ENCODE results near the gene ZSCAN5A.
"Not testable (repeated sequence)": the region's sequence is repeated elsewhere in the genome, so short reads cannot be mapped to it uniquely, and the experiment has no call there.

ZSCAN5A gene

GRCh38 chr19:56191711-56192110 lies 122.9 kb downstream of the ZSCAN5A start:
- DNase-seq: no peak
- Histone ChIP-seq H3K4me1 (ENCODE audit: control insufficient read depth, insufficient read depth, low read length, poor library complexity, severe bottlenecking) (no peaks in the 10 kb centered on the region), H3K36me3 (ENCODE audit: control insufficient read depth, insufficient read depth, low read length) (no peaks in the 10 kb centered on the region), H3K27me3 (replicated peaks; ENCODE audit: control insufficient read depth, insufficient read depth, low read length, poor library complexity, severe bottlenecking) (no peaks in the 10 kb centered on the region), H3K4me3 (ENCODE audit: insufficient read depth, low read depth, low read length, poor library complexity, severe bottlenecking) (no peak overlapping the region), H3K9me3 (ENCODE audit: control insufficient read depth, low read length) (no peaks in the 10 kb centered on the region), H3K27ac (ENCODE audit: insufficient read depth, low read length, poor library complexity, severe bottlenecking) (no peak overlapping the region)

- Histone ChIP-seq H3K36me3 (ENCODE audit: control insufficient read depth, insufficient read depth, low read length) (no peaks in the 10 kb centered on the region), H3K4me1 (ENCODE audit: control insufficient read depth, insufficient read depth, low read length, poor library complexity, severe bottlenecking) (no peaks in the 10 kb centered on the region), H3K9me3 (ENCODE audit: control insufficient read depth, low read length) (no peaks in the 10 kb centered on the region), H3K4me3 (ENCODE audit: insufficient read depth, low read depth, low read length, poor library complexity, severe bottlenecking) (no peak overlapping the region), H3K27me3 (replicated peaks; ENCODE audit: control insufficient read depth, insufficient read depth, low read length, poor library complexity, severe bottlenecking) (no peaks in the 10 kb centered on the region), H3K27ac (ENCODE audit: insufficient read depth, low read length, poor library complexity, severe bottlenecking) (no peak overlapping the region)
- DNase-seq: no peak
Measured at GRCh38 chr19:56191115-56191514, 123.5 kb downstream of the ZSCAN5A start.

- Histone ChIP-seq H3K9me3 (ENCODE audit: control insufficient read depth, low read length) (no peaks in the 10 kb centered on the region), H3K36me3 (ENCODE audit: control insufficient read depth, insufficient read depth, low read length) (no peaks in the 10 kb centered on the region), H3K4me3 (ENCODE audit: insufficient read depth, low read depth, low read length, poor library complexity, severe bottlenecking) (no peak overlapping the region), H3K27me3 (replicated peaks; ENCODE audit: control insufficient read depth, insufficient read depth, low read length, poor library complexity, severe bottlenecking) (no peaks in the 10 kb centered on the region), H3K4me1 (ENCODE audit: control insufficient read depth, insufficient read depth, low read length, poor library complexity, severe bottlenecking) (no peaks in the 10 kb centered on the region), H3K27ac (ENCODE audit: insufficient read depth, low read length, poor library complexity, severe bottlenecking) (no peak overlapping the region)
- no peak for DNase-seq
Measured at GRCh38 chr19:56189785-56190184, 124.9 kb downstream of the ZSCAN5A start.

- H3K36me3 ChIP-seq (ENCODE audit: control insufficient read depth, insufficient read depth, low read length): no peaks in the 10 kb centered on the region
- DNase-seq: no peak
- H3K9me3 ChIP-seq (ENCODE audit: control insufficient read depth, low read length): no peaks in the 10 kb centered on the region
- no peaks in the 10 kb centered on the region for H3K27me3 ChIP-seq (replicated peaks; ENCODE audit: control insufficient read depth, insufficient read depth, low read length, poor library complexity, severe bottlenecking)
- no peak overlapping the region for H3K4me3 ChIP-seq (ENCODE audit: insufficient read depth, low read depth, low read length, poor library complexity, severe bottlenecking)
- no peaks in the 10 kb centered on the region for H3K4me1 ChIP-seq (ENCODE audit: control insufficient read depth, insufficient read depth, low read length, poor library complexity, severe bottlenecking)
- no peak overlapping the region for H3K27ac ChIP-seq (ENCODE audit: insufficient read depth, low read length, poor library complexity, severe bottlenecking)
Measured at GRCh38 chr19:56177564-56178243, 136.9 kb downstream of the ZSCAN5A start.

GRCh38 chr19:56176881-56177280 lies 137.8 kb downstream of the ZSCAN5A start:
- H3K36me3 ChIP-seq (ENCODE audit: control insufficient read depth, insufficient read depth, low read length): no peaks in the 10 kb centered on the region
- H3K4me1 ChIP-seq (ENCODE audit: control insufficient read depth, insufficient read depth, low read length, poor library complexity, severe bottlenecking): no peaks in the 10 kb centered on the region
- DNase-seq: no peak
- H3K4me3 ChIP-seq (ENCODE audit: insufficient read depth, low read depth, low read length, poor library complexity, severe bottlenecking): no peak overlapping the region
- H3K27ac ChIP-seq (ENCODE audit: insufficient read depth, low read length, poor library complexity, severe bottlenecking): no peak overlapping the region
- H3K9me3 ChIP-seq (ENCODE audit: control insufficient read depth, low read length): no peaks in the 10 kb centered on the region
- H3K27me3 ChIP-seq (replicated peaks; ENCODE audit: control insufficient read depth, insufficient read depth, low read length, poor library complexity, severe bottlenecking): no peaks in the 10 kb centered on the region

- not testable (repeated sequence) for H3K4me1 ChIP-seq (ENCODE audit: control insufficient read depth, insufficient read depth, low read length, poor library complexity, severe bottlenecking); DNase-seq; H3K4me3 ChIP-seq (ENCODE audit: insufficient read depth, low read depth, low read length, poor library complexity, severe bottlenecking); H3K9me3 ChIP-seq (ENCODE audit: control insufficient read depth, low read length); H3K27ac ChIP-seq (ENCODE audit: insufficient read depth, low read length, poor library complexity, severe bottlenecking); H3K36me3 ChIP-seq (ENCODE audit: control insufficient read depth, insufficient read depth, low read length); H3K27me3 ChIP-seq (replicated peaks; ENCODE audit: control insufficient read depth, insufficient read depth, low read length, poor library complexity, severe bottlenecking)
Measured at GRCh38 chr19:56176310-56176709, 138.3 kb downstream of the ZSCAN5A start.

GRCh38 chr19:56175861-56176307 lies 138.8 kb downstream of the ZSCAN5A start, which contains the start of gene GALP:
Gene GALP (plus strand): TSS chr19:56176008. CDS start chr19:56177109, 1,101 bp downstream.
- not testable (repeated sequence) for H3K27ac ChIP-seq (ENCODE audit: insufficient read depth, low read length, poor library complexity, severe bottlenecking); H3K27me3 ChIP-seq (replicated peaks; ENCODE audit: control insufficient read depth, insufficient read depth, low read length, poor library complexity, severe bottlenecking); DNase-seq; H3K4me1 ChIP-seq (ENCODE audit: control insufficient read depth, insufficient read depth, low read length, poor library complexity, severe bottlenecking); H3K9me3 ChIP-seq (ENCODE audit: control insufficient read depth, low read length); H3K36me3 ChIP-seq (ENCODE audit: control insufficient read depth, insufficient read depth, low read length); H3K4me3 ChIP-seq (ENCODE audit: insufficient read depth, low read depth, low read length, poor library complexity, severe bottlenecking)

GRCh38 chr19:56174550-56174949 lies 140.1 kb downstream of the ZSCAN5A start:
- Histone ChIP-seq H3K27ac (ENCODE audit: insufficient read depth, low read length, poor library complexity, severe bottlenecking) (no peak overlapping the region), H3K27me3 (replicated peaks; ENCODE audit: control insufficient read depth, insufficient read depth, low read length, poor library complexity, severe bottlenecking) (no peaks in the 10 kb centered on the region), H3K36me3 (ENCODE audit: control insufficient read depth, insufficient read depth, low read length) (no peaks in the 10 kb centered on the region), H3K9me3 (ENCODE audit: control insufficient read depth, low read length) (no peaks in the 10 kb centered on the region), H3K4me1 (ENCODE audit: control insufficient read depth, insufficient read depth, low read length, poor library complexity, severe bottlenecking) (no peaks in the 10 kb centered on the region), H3K4me3 (ENCODE audit: insufficient read depth, low read depth, low read length, poor library complexity, severe bottlenecking) (no peak overlapping the region)
- no peak for DNase-seq

GRCh38 chr19:56174086-56174485 lies 140.6 kb downstream of the ZSCAN5A start:
- H3K36me3 ChIP-seq (ENCODE audit: control insufficient read depth, insufficient read depth, low read length): no peaks in the 10 kb centered on the region
- H3K4me1 ChIP-seq (ENCODE audit: control insufficient read depth, insufficient read depth, low read length, poor library complexity, severe bottlenecking): no peaks in the 10 kb centered on the region
- no peak for DNase-seq
- no peak overlapping the region for H3K27ac ChIP-seq (ENCODE audit: insufficient read depth, low read length, poor library complexity, severe bottlenecking)
- H3K9me3 ChIP-seq (ENCODE audit: control insufficient read depth, low read length): no peaks in the 10 kb centered on the region
- H3K27me3 ChIP-seq (replicated peaks; ENCODE audit: control insufficient read depth, insufficient read depth, low read length, poor library complexity, severe bottlenecking): no peaks in the 10 kb centered on the region
- no peak overlapping the region for H3K4me3 ChIP-seq (ENCODE audit: insufficient read depth, low read depth, low read length, poor library complexity, severe bottlenecking)
